Choroid plexus epithelial cell (primary cell): ENCODE results near the gene CCDC91.

Source experiments
- DNase-seq: peaks from one replicate; pipeline ENCODE4 v3.0.0-alpha.2; 2010; ENCODE audit warnings: low read depth
- H3K4me3 ChIP-seq: 2 replicates; pipeline ENCODE4 v1.5.1; 2011; ENCODE audit warnings: low read depth, mild to moderate bottlenecking, control low read depth, low read length, moderate library complexity
- TF ChIP-seq, protein P1 (sequence below): conservative IDR thresholded peaks from 2 replicates; pipeline ENCODE4 v1.5.1; 2011; ENCODE audit warnings: low read depth, mild to moderate bottlenecking, control low read depth, inconsistent platforms, low read length, moderate library complexity

The CCDC91 gene

DNA sequence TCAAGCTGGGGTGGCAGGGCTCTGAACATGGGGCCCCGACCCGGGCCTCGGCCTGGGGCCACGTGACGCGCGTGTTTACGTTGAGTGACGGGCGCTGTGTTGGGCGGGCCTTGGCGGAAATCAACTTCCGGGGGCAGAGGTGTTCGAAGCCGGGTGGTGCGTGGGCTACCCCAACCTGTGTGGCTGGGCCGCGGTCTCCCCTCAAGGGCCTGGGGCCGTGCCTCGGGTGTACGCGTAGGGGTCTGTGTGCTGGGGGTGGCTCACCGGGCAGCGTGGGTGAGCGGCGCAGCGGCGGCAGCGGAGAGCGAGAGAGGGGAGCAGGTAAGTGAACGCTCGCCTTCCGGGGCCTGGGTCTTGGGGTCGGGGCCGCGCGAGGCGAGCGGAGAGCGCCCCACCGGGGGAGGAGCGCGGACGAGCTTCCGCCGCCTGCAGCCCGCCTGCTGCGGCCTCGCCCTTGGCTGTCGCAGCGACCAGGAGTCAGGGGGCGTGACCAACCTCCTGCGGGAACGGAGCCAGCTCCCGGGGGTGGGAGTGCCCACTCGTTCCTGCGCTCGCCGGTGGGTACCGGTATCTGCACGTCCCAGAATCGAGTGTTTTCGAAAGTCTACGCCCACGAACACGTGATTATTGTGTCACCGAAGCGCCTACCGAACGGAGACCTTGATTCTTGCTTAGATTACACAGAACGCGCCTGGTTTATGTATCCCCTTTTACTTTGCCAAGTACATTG lies at the start of gene CCDC91:
Gene CCDC91, plus strand, starts transcription at position 136 of the 730 bp plus-strand sequence. CDS start 66,760 bp downstream, outside the sequence.
- peak; percentile 88 for DNase-seq
- TF ChIP-seq, protein P1, sequence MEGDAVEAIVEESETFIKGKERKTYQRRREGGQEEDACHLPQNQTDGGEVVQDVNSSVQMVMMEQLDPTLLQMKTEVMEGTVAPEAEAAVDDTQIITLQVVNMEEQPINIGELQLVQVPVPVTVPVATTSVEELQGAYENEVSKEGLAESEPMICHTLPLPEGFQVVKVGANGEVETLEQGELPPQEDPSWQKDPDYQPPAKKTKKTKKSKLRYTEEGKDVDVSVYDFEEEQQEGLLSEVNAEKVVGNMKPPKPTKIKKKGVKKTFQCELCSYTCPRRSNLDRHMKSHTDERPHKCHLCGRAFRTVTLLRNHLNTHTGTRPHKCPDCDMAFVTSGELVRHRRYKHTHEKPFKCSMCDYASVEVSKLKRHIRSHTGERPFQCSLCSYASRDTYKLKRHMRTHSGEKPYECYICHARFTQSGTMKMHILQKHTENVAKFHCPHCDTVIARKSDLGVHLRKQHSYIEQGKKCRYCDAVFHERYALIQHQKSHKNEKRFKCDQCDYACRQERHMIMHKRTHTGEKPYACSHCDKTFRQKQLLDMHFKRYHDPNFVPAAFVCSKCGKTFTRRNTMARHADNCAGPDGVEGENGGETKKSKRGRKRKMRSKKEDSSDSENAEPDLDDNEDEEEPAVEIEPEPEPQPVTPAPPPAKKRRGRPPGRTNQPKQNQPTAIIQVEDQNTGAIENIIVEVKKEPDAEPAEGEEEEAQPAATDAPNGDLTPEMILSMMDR: no peak
- H3K4me3 ChIP-seq: peak within 1 kb of the TSS; percentile 95

DNA sequence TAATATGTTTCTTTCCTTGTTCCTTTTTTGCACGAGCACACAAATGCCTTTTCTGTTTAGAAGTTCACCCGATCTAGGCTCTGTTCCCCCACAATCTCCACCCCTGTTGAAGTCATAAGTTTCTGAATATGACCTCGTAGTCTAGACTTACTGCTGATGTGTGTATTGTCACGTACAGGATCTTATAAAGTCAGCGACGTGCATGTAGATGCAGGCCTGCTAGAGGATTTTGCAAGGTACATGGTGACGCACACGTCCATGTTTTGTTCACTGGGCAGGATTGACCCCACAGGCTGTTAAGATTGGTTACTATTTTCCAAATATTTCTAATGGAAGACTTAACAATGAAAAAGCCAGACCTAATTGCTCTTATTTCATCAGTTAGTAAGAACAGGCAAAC lies 46.2 kb upstream of the CCDC91 start:
- TF ChIP-seq, protein P1: no peak
- no peak for DNase-seq
- no peak overlapping the region for H3K4me3 ChIP-seq

GRCh38 chr12:28144532-28144931 lies 45.7 kb upstream of the CCDC91 start:
- no peak overlapping the region for H3K4me3 ChIP-seq
- no peak for DNase-seq
- TF ChIP-seq, protein P1: no peak

- DNase-seq: no peak
- no peak overlapping the region for H3K4me3 ChIP-seq
- TF ChIP-seq, protein P1: no peak
Measured at GRCh38 chr12:28145216-28145615, 45.0 kb upstream of the CCDC91 start.

DNA sequence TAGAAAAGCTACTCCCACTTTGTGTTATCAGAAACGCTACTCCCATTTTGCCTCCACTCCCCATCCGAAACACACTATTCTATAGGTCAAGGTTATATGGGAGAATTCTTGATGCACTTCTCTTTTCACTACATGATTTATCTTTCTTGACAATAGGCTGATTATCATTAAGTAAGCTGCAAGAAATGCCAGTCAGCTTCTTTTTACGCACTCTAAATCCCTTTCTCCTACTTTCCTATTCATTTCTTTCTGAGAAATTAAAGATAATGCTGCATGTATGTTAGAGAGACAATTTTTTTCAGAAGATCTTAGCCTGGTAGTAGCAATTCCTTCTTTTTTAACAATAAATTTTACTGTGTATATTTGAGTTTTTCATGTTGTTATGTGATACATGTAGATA lies 41.0 kb upstream of the CCDC91 start:
- no peak for DNase-seq
- H3K4me3 ChIP-seq: no peak overlapping the region
- TF ChIP-seq, protein P1: no peak

- no peak for DNase-seq
- H3K4me3 ChIP-seq: no peak overlapping the region
- TF ChIP-seq, protein P1: no peak
Measured at GRCh38 chr12:28156362-28156761, 33.9 kb upstream of the CCDC91 start.

- no peak overlapping the region for H3K4me3 ChIP-seq
- TF ChIP-seq, protein P1: no peak
- DNase-seq: no peak
Measured at GRCh38 chr12:28156804-28157203, 33.5 kb upstream of the CCDC91 start.
